CD14-positive monocyte (primary cell): ENCODE data around the gene SGO1. TPM values are rescaled to one million over a fixed set of nuclear protein-coding genes. Genes with fewer than 3 reads are reported as not detected.
A peak's percentile ranks its signal among the peaks of the same experiment; 100 is the strongest.

Experiments used
- DNase-seq, 3 donors: peaks; one replicate each; pipeline ENCODE4 v3.0.0-alpha.2; 2011 to 2022
- H2AFZ ChIP-seq: 2 replicates; pipeline ENCODE4 v1.6.0; 2012; ENCODE audit warnings: mild to moderate bottlenecking, low read depth, low read length, inconsistent platforms; ENCODE audit not compliant: insufficient read depth, poor library complexity, severe bottlenecking
- H3K27ac ChIP-seq, 2 donors: 1 replicate in 1 of 2; 2 replicates in 1 of 2; pipeline ENCODE4 v1.5.1; 2012 to 2013; ENCODE audit warnings: low read length in 2 of 2, control low read depth in 1 of 2, inconsistent platforms in 1 of 2, low read depth in 1 of 2, mild to moderate bottlenecking in 1 of 2
- H3K27me3 ChIP-seq, 2 donors: one replicate each; pipeline versions ENCODE4 v1.6.0 to v1.6.1; 2011 to 2013; ENCODE audit warnings: low read length in 2 of 2; ENCODE audit not compliant: control insufficient read depth in 2 of 2, insufficient read depth in 2 of 2
- H3K36me3 ChIP-seq, 2 donors: replicated peaks in 1 of 2; 1 replicate in 1 of 2; 2 replicates in 1 of 2; pipeline versions ENCODE4 v1.5.1 to v1.6.1; 2012 to 2013; ENCODE audit warnings: low read length in 2 of 2, control low read depth in 1 of 2, inconsistent platforms in 1 of 2, mild to moderate bottlenecking in 1 of 2; ENCODE audit not compliant: insufficient read depth in 2 of 2, control insufficient read depth in 1 of 2
- H3K4me1 ChIP-seq, 2 donors: 1 replicate in 1 of 2; 2 replicates in 1 of 2; pipeline versions ENCODE4 v1.5.1 to v1.6.1; 2012 to 2013; ENCODE audit warnings: low read length in 2 of 2, control low read depth in 1 of 2, inconsistent platforms in 1 of 2, mild to moderate bottlenecking in 1 of 2, moderate library complexity in 1 of 2; ENCODE audit not compliant: insufficient read depth in 2 of 2, control insufficient read depth in 1 of 2
- H3K4me2 ChIP-seq: replicated peaks from 2 replicates; pipeline ENCODE3; 2012; ENCODE audit warnings: low read length, moderate library complexity, mild to moderate bottlenecking; ENCODE audit not compliant: poor library complexity, severe bottlenecking; ENCODE audit errors: extremely low read depth
- H3K4me3 ChIP-seq, 3 experiments: fragments of 200-600 bp in 1 of 3; sonication (generic) in 1 of 3; replicated peaks in 1 of 3; 1 replicate in 2 of 3; 2 replicates in 1 of 3; pipeline ENCODE4 v1.5.1; 2011 to 2013; ENCODE audit warnings: low read length in 3 of 3, mild to moderate bottlenecking in 3 of 3, control low read depth in 2 of 3, low read depth in 2 of 3, inconsistent platforms in 1 of 3, moderate library complexity in 1 of 3
- H3K79me2 ChIP-seq: 2 replicates; pipeline ENCODE4 v1.6.0; 2012; ENCODE audit warnings: mild to moderate bottlenecking, control low read depth, inconsistent platforms, low read length, moderate library complexity; ENCODE audit not compliant: insufficient read depth
- H3K9ac ChIP-seq: 2 replicates; pipeline ENCODE4 v1.6.0; 2017; ENCODE audit warnings: low read length, mild to moderate bottlenecking; ENCODE audit not compliant: insufficient read depth, poor library complexity, severe bottlenecking
- H3K9me3 ChIP-seq, 2 donors: replicated peaks in 1 of 2; 1 replicate in 1 of 2; 2 replicates in 1 of 2; pipeline versions ENCODE4 v1.5.1 to v1.6.1; 2012 to 2013; ENCODE audit warnings: low read length in 2 of 2, control low read depth in 1 of 2; ENCODE audit not compliant: control insufficient read depth in 1 of 2, insufficient read depth in 1 of 2
- H4K20me1 ChIP-seq: 2 replicates; pipeline ENCODE4 v1.6.0; 2012; ENCODE audit warnings: mild to moderate bottlenecking, low read length, control low read depth, moderate library complexity; ENCODE audit not compliant: insufficient read depth
- H3K27ac Mint-ChIP-seq, 7 donors: one replicate each; pipeline ENCODE4 v1.8.0; 2020; ENCODE audit warnings: mild to moderate bottlenecking in 7 of 7, mixed read lengths in 7 of 7, moderate library complexity in 6 of 7, inconsistent platforms in 2 of 7
- H3K27me3 Mint-ChIP-seq, 3 donors: one replicate each; pipeline ENCODE4 v1.8.0; 2021 to 2022; ENCODE audit warnings: low read depth in 3 of 3, mild to moderate bottlenecking in 3 of 3, mixed read lengths in 3 of 3, moderate library complexity in 3 of 3, inconsistent platforms in 1 of 3
- H3K36me3 Mint-ChIP-seq, 2 donors: one replicate each; pipeline ENCODE4 v1.8.0; 2020; ENCODE audit warnings: mixed read lengths in 2 of 2, inconsistent platforms in 1 of 2, mild to moderate bottlenecking in 1 of 2
- H3K4me1 Mint-ChIP-seq: one replicate; pipeline ENCODE4 v1.8.0; 2020; ENCODE audit warnings: mild to moderate bottlenecking, mixed read lengths
- H3K4me3 Mint-ChIP-seq, 2 donors: one replicate each; pipeline ENCODE4 v1.8.0; 2020; ENCODE audit warnings: mild to moderate bottlenecking in 2 of 2, mixed read lengths in 2 of 2, moderate library complexity in 1 of 2
- H3K9me3 Mint-ChIP-seq, 7 donors: one replicate each; pipeline ENCODE4 v1.8.0; 2020 to 2022; ENCODE audit warnings: mixed read lengths in 7 of 7, mild to moderate bottlenecking in 6 of 7, moderate library complexity in 6 of 7, inconsistent platforms in 2 of 7
- CTCF ChIP-seq: fragments of 200-600 bp; IDR thresholded peaks from one replicate; pipeline ENCODE4 v1.8.0; 2022; ENCODE audit warnings: antibody characterized with exemption, mild to moderate bottlenecking
- WGBS: methylation state at CpG from one replicate; pipeline ENCODE4 v1.1.5; 2013; ENCODE audit warnings: missing lambda C conversion rate; ENCODE audit not compliant: insufficient coverage; 5-methylcytosine and 5-hydroxymethylcytosine counted together
- intact Hi-C, 2 donors: fragments of 100-400 bp; cut with micrococcal nuclease; formaldehyde crosslinking; loops; one replicate each; pipeline versions ENCODE4 v1.15.0 to v1.15.1; 2023
- polyA plus RNA-seq, 3 donors: library from polyadenylated mRNA; depleted of rRNA in 1 of 3; unstranded in 2 of 3; stranded (reverse) in 1 of 3; fragments of 300-500 nt in 2 of 3; fragments of >200 nt in 1 of 3; fragmentation: Illumina TruSeq in 2 of 3; gene quantifications; 1 replicate in 2 of 3; 2 replicates in 1 of 3; pipeline ENCODE4 v1.2.3, GENCODE V29; 2012 to 2021

SGO1 gene
- polyA plus RNA-seq, 3 donors: 0.07 to 0.42 (median 0.15) TPM

- TF ChIP-seq CTCF: no peak
- no peak overlapping the region for H3K4me3 Mint-ChIP-seq
- Histone ChIP-seq H4K20me1 (no peaks in the 10 kb centered on the region), H3K4me3 (peak overlapping the region in 1 of 3 experiments; percentile 60), H3K4me1 (peaks cover 12 to 13% of the 10 kb centered on the region in 2 donors), H3K27me3 (no peaks in the 10 kb centered on the region), H3K4me2 (peak overlapping the region; percentile 65), H2AFZ (no peak overlapping the region), H3K79me2 (no peaks in the 10 kb centered on the region), H3K36me3 (peaks cover 30 to 63% of the 10 kb centered on the region in 2 donors), H3K9me3 (no peaks in the 10 kb centered on the region), H3K9ac (no peak overlapping the region), H3K27ac (peak overlapping the region in 1 of 2 donors; percentile 79)
- WGBS: no CpG with 5 or more reads among the region's 4 CpGs
- intact Hi-C loops: loop anchor here in 1 of 2 donors (5.0 to 10.0 kb wide), 2 partner anchors 60 to 83 kb away; partner anchors contain the start of genes KAT2B and SGO1
- H3K36me3 Mint-ChIP-seq: peaks cover 56 to 72% of the 10 kb centered on the region in 2 donors
- peak overlapping the region in 6 of 7 donors; percentile 83 to 96 (median 94) for H3K27ac Mint-ChIP-seq
- H3K27me3 Mint-ChIP-seq: peaks cover 0 to 1% (median 0%) of the 10 kb centered on the region in 3 donors
- peaks cover 10% of the 10 kb centered on the region for H3K4me1 Mint-ChIP-seq
- DNase-seq: no peak
- no peaks in the 10 kb centered on the region for H3K9me3 Mint-ChIP-seq
These were observed 60.7 kb downstream of the SGO1 start for GRCh38 chr3:20125289-20125688.

GRCh38 chr3:20123131-20123652, 62.8 kb downstream of the SGO1 start:
- TF ChIP-seq CTCF: no peak
- peaks cover 0 to 1% (median 0%) of the 10 kb centered on the region in 3 donors for H3K27me3 Mint-ChIP-seq

More at GRCh38 chr3:20123131-20123652, 62.8 kb downstream of the SGO1 start:
- WGBS: 80% methylated on average over 1 of the region's 2 CpGs
- Mint-ChIP-seq H3K9me3 (no peaks in the 10 kb centered on the region), H3K4me1 (peaks cover 10% of the 10 kb centered on the region), H3K27ac (peak overlapping the region in 2 of 7 donors; percentile 28 to 68), H3K4me3 (no peak overlapping the region), H3K36me3 (peaks cover 57 to 67% of the 10 kb centered on the region in 2 donors)
- no peak for DNase-seq
- intact Hi-C loops: loop anchor here in 1 of 2 donors (10.0 kb wide), 1 partner anchor 62 kb away; the partner anchor contains the start of gene SGO1
- no peaks in the 10 kb centered on the region for H3K9me3 ChIP-seq
- H3K4me1 ChIP-seq: peaks cover 12 to 13% of the 10 kb centered on the region in 2 donors
- no peak overlapping the region for H3K4me3 ChIP-seq
- H3K27ac ChIP-seq: no peak overlapping the region
- peaks cover 34 to 68% of the 10 kb centered on the region in 2 donors for H3K36me3 ChIP-seq
- no peaks in the 10 kb centered on the region for H3K27me3 ChIP-seq
- H2AFZ ChIP-seq: no peak overlapping the region
- no peaks in the 10 kb centered on the region for H4K20me1 ChIP-seq
- no peaks in the 10 kb centered on the region for H3K79me2 ChIP-seq
- H3K4me2 ChIP-seq: no peak overlapping the region
- H3K9ac ChIP-seq: no peak overlapping the region
